BE2C (cell line): ENCODE results near the gene MECP2.

ENCODE experiments used
- DNase-seq: peaks from one replicate; pipeline ENCODE4 v3.0.0-alpha.2; 2020
- H3K27me3 ChIP-seq: fragments of 250-450 bp; sonication (Bioruptor Pico); 2 replicates; pipeline ENCODE4 v1.5.1; 2020; ENCODE audit warnings: mild to moderate bottlenecking
- H3K36me3 ChIP-seq: fragments of 250-450 bp; sonication (Bioruptor Pico); 2 replicates; pipeline ENCODE4 v1.5.1; 2020; ENCODE audit warnings: mild to moderate bottlenecking
- H3K4me1 ChIP-seq: fragments of 250-450 bp; sonication (Bioruptor Pico); 2 replicates; pipeline ENCODE4 v1.5.1; 2020
- H3K4me3 ChIP-seq: 2 replicates; pipeline ENCODE4 v1.5.1; 2011; ENCODE audit warnings: low read depth, low read length
- H3K9me3 ChIP-seq: fragments of 250-450 bp; sonication (Bioruptor Pico); 2 replicates; pipeline ENCODE4 v1.5.1; 2020
- CTCF ChIP-seq: IDR thresholded peaks from 2 replicates; pipeline ENCODE4 v1.5.1; 2012; ENCODE audit warnings: mild to moderate bottlenecking, low read depth, low read length

The MECP2 gene

GRCh38 chrX:154097003-154097588, 421 bp downstream of the MECP2 start:
- Histone ChIP-seq H3K4me1 (no peaks in the 10 kb centered on the region), H3K27me3 (no peaks in the 10 kb centered on the region), H3K36me3 (no peaks in the 10 kb centered on the region), H3K9me3 (no peaks in the 10 kb centered on the region), H3K4me3 (peak overlapping the region; percentile 68)
- peak; percentile 79 for DNase-seq
- no peak for TF ChIP-seq CTCF

GRCh38 chrX:154096140-154097002, 1.1 kb downstream of the MECP2 start:
- H3K4me3 ChIP-seq: peak overlapping the region; percentile 68
- H3K36me3 ChIP-seq: no peaks in the 10 kb centered on the region
- no peaks in the 10 kb centered on the region for H3K27me3 ChIP-seq
- DNase-seq: peak; percentile 10
- no peaks in the 10 kb centered on the region for H3K9me3 ChIP-seq
- no peaks in the 10 kb centered on the region for H3K4me1 ChIP-seq
- TF ChIP-seq CTCF: no peak

GRCh38 chrX:154094833-154095232, 2.7 kb downstream of the MECP2 start:
- DNase-seq: no peak
- Histone ChIP-seq H3K4me1 (no peaks in the 10 kb centered on the region), H3K9me3 (no peaks in the 10 kb centered on the region), H3K27me3 (no peaks in the 10 kb centered on the region), H3K4me3 (no peak overlapping the region), H3K36me3 (no peaks in the 10 kb centered on the region; the same call in 1 of the 2 replicates)
- no peak for TF ChIP-seq CTCF

- Histone ChIP-seq H3K4me3 (no peak overlapping the region), H3K36me3 (no peaks in the 10 kb centered on the region; the same call in 1 of the 2 replicates), H3K27me3 (no peaks in the 10 kb centered on the region), H3K4me1 (no peaks in the 10 kb centered on the region), H3K9me3 (no peaks in the 10 kb centered on the region)
- TF ChIP-seq CTCF: no peak
- DNase-seq: no peak
These were observed 3.6 kb downstream of the MECP2 start for GRCh38 chrX:154093965-154094364.

GRCh38 chrX:154092371-154092770, 5.1 kb downstream of the MECP2 start:
- H3K27me3 ChIP-seq: no peaks in the 10 kb centered on the region
- no peak for TF ChIP-seq CTCF
- H3K36me3 ChIP-seq: no peaks in the 10 kb centered on the region; the same call in 1 of the 2 replicates
- no peak for DNase-seq
- H3K9me3 ChIP-seq: no peaks in the 10 kb centered on the region
- H3K4me3 ChIP-seq: no peak overlapping the region
- no peaks in the 10 kb centered on the region for H3K4me1 ChIP-seq

GRCh38 chrX:154091678-154092077, 5.8 kb downstream of the MECP2 start:
- no peaks in the 10 kb centered on the region for H3K9me3 ChIP-seq
- TF ChIP-seq CTCF: no peak
- H3K4me3 ChIP-seq: no peak overlapping the region

More at GRCh38 chrX:154091678-154092077, 5.8 kb downstream of the MECP2 start:
- Histone ChIP-seq H3K36me3 (no peaks in the 10 kb centered on the region; the same call in 1 of the 2 replicates), H3K27me3 (no peaks in the 10 kb centered on the region), H3K4me1 (no peaks in the 10 kb centered on the region)
- no peak for DNase-seq
